K562 (cell line): ENCODE measurements around the gene PNKD. TPM values are rescaled to one million over a fixed set of nuclear protein-coding genes. Genes with fewer than 3 reads are reported as not detected.
"Not testable (repeated sequence)": the region's sequence is repeated elsewhere in the genome, so short reads cannot be mapped to it uniquely, and the experiment has no call there.

ENCODE experiments used
- ATAC-seq: fragments of 200-7000 bp; cut with Tn5 transposase; 3 replicates; pipeline ENCODE4 v1.9.1; 2020; ENCODE audit warnings: moderate library complexity
- BruUV-seq: library from RNA; stranded (reverse); fragments of 400-500 nt; replicated peaks from 2 replicates; lab custom pipeline; 2021; lab: Mats Ljungman, UMichigan
- CTCF ChIA-PET: fragments of 300-600 bp; formaldehyde crosslinking; extraction: SDS; loops from one replicate; lab custom pipeline; 2021; ENCODE audit warnings: low intra/inter-chr PET ratio; lab: Yijun Ruan, JAX
- POLR2A ChIA-PET: fragments of 300-600, 350-650 bp; sonication (Branson Sonifier 250); formaldehyde crosslinking; extraction: SDS; loops from one replicate; lab custom pipeline; 2021; ENCODE audit warnings: antibody characterized with exemption, inconsistent platforms; lab: Yijun Ruan, JAX
- DNase-seq, 4 experiments: peaks; one replicate each; pipeline versions ENCODE4 v3.0.0 to v3.0.0-alpha.2; 2011 to 2018; ENCODE audit warnings: low spot score in 3 of 4, mixed read lengths in 3 of 4; ENCODE audit errors: extremely low read depth in 1 of 4
- FAIRE-seq: peaks from 2 replicates; lab custom pipeline; 2011; peaks lifted over from hg19 to GRCh38; lab: Jason Lieb, UNC
- H2AFZ ChIP-seq: 2 replicates; pipeline ENCODE4 v1.6.0; 2011; ENCODE audit warnings: low read depth, low read length, control low read depth, inconsistent platforms
- H3K27ac ChIP-seq: fragments of 200-600 bp; 3 replicates; pipeline ENCODE4 v1.8.0; 2011; ENCODE audit warnings: low read depth, mild to moderate bottlenecking, control low read depth, inconsistent platforms, low read length, moderate library complexity, mixed read lengths; ENCODE audit errors: extremely low read depth
- H3K27me3 ChIP-seq, 2 experiments: fragments of 300-600 bp in 1 of 2; 2 replicates in 1 of 2; 3 replicates in 1 of 2; pipeline versions ENCODE4 v1.6.0 to v1.8.0; 2011; ENCODE audit warnings: inconsistent platforms in 2 of 2, low read length in 2 of 2, mild to moderate bottlenecking in 1 of 2, mixed read lengths in 1 of 2, moderate library complexity in 1 of 2; ENCODE audit not compliant: control insufficient read depth in 2 of 2, insufficient read depth in 2 of 2
- H3K36me3 ChIP-seq: fragments of 300-600 bp; 3 replicates; pipeline ENCODE4 v1.8.0; 2011; ENCODE audit warnings: mild to moderate bottlenecking, low read length, inconsistent platforms; ENCODE audit not compliant: control insufficient read depth, insufficient read depth
- H3K4me1 ChIP-seq, 2 experiments: fragments of 200-600 bp in 1 of 2; replicated peaks in 1 of 2; 2 replicates in 1 of 2; 3 replicates in 1 of 2; pipeline versions ENCODE4 v1.5.1 to v1.8.0; 2011; ENCODE audit warnings: inconsistent platforms in 2 of 2, low read length in 2 of 2, mild to moderate bottlenecking in 1 of 2, mixed read lengths in 1 of 2, moderate library complexity in 1 of 2; ENCODE audit not compliant: control insufficient read depth in 2 of 2, insufficient read depth in 2 of 2
- H3K4me2 ChIP-seq: 2 replicates; pipeline ENCODE4 v1.6.1; 2011; ENCODE audit warnings: low read length, control low read depth, inconsistent platforms, mixed read lengths; ENCODE audit not compliant: insufficient read depth
- H3K4me3 ChIP-seq: fragments of 200-600 bp; sonication (generic), shearing (Covaris generic); 2 replicates; pipeline ENCODE4 v1.5.1; 2016; ENCODE audit warnings: control low read depth, inconsistent platforms
- H3K79me2 ChIP-seq: fragments of 200-600 bp; 3 replicates; pipeline ENCODE4 v1.8.0; 2011; ENCODE audit warnings: low read length, inconsistent platforms; ENCODE audit not compliant: control insufficient read depth, insufficient read depth
- H3K9ac ChIP-seq, 2 experiments: 2 replicates each; pipeline versions ENCODE4 v1.6.0 to v1.6.1; 2011; ENCODE audit warnings: low read depth in 2 of 2, low read length in 2 of 2, control low read depth in 1 of 2, inconsistent platforms in 1 of 2, mild to moderate bottlenecking in 1 of 2, mixed read lengths in 1 of 2; ENCODE audit not compliant: insufficient read depth in 1 of 2
- H3K9me1 ChIP-seq: one replicate; pipeline ENCODE4 v1.6.0; 2011; ENCODE audit warnings: inconsistent platforms, mild to moderate bottlenecking, low read length, moderate library complexity; ENCODE audit not compliant: control insufficient read depth, insufficient read depth
- H3K9me3 ChIP-seq: replicated peaks from 2 replicates; pipeline ENCODE4 v1.5.1; 2011; ENCODE audit warnings: low read depth, low read length, inconsistent platforms; ENCODE audit not compliant: control insufficient read depth, insufficient read depth
- H4K20me1 ChIP-seq: replicated peaks from 2 replicates; pipeline ENCODE4 v1.6.1; 2011; ENCODE audit warnings: low read length, inconsistent platforms, mixed read lengths; ENCODE audit not compliant: control insufficient read depth, insufficient read depth
- DDX20 ChIP-seq: fragments of 450-650 bp; IDR thresholded peaks from 2 replicates; pipeline ENCODE4 v1.6.1; 2016; ENCODE audit warnings: missing genetic modification characterization, low read depth, mild to moderate bottlenecking, missing compliant biosample characterization, moderate library complexity
- FOXP4 ChIP-seq: sonication (generic); formaldehyde crosslinking; IDR thresholded peaks from 2 replicates; pipeline ENCODE4 v1.8.0; 2022; ENCODE audit warnings: mild to moderate bottlenecking, missing genetic modification reagents, borderline replicate concordance
- HMGXB4 ChIP-seq: sonication (generic); formaldehyde crosslinking; IDR thresholded peaks from 2 replicates; pipeline ENCODE4 v1.8.1; 2023; ENCODE audit warnings: mild to moderate bottlenecking, missing genetic modification reagents
- NR4A1 ChIP-seq, 2 experiments: fragments of 250-450 bp in 1 of 2; fragments of 450-650 bp in 1 of 2; sonication (Bioruptor Pico) in 1 of 2; IDR thresholded peaks; 2 replicates each; pipeline versions ENCODE4 v1.4.0 to v1.6.1; 2016 to 2020; ENCODE audit warnings: mild to moderate bottlenecking in 2 of 2, missing compliant biosample characterization in 1 of 2, missing genetic modification characterization in 1 of 2, moderate library complexity in 1 of 2
- PHB ChIP-seq: fragments of 250-450 bp; sonication (Bioruptor Pico); IDR thresholded peaks from 2 replicates; pipeline ENCODE4 v1.5.0; 2021
- ZNF217 ChIP-seq: sonication (generic); formaldehyde crosslinking; IDR thresholded peaks from 2 replicates; pipeline ENCODE4 v1.8.0; 2022; ENCODE audit warnings: mild to moderate bottlenecking, missing genetic modification reagents
- ZNF24 ChIP-seq: fragments of 450-650 bp; IDR thresholded peaks from 2 replicates; pipeline ENCODE4 v1.6.1; 2016
- WGBS: fragments of 100-300 bp; shearing (Covaris generic); methylation state at CpG from one replicate; pipeline ENCODE4 v1.1.6; 2016; ENCODE audit warnings: low coverage, mixed read lengths; ENCODE audit not compliant: insufficient coverage; ENCODE audit errors: missing lambda C conversion rate; 5-methylcytosine and 5-hydroxymethylcytosine counted together
- in situ Hi-C: fragments of 300-500 bp; cut with MboI; formaldehyde crosslinking; loops from 4 replicates; pipeline ENCODE4 v1.15.0; 2018; ENCODE audit warnings: inconsistent platforms, mixed read lengths
- intact Hi-C: fragments of 100-400 bp; cut with micrococcal nuclease; formaldehyde crosslinking; loops from 2 replicates; pipeline ENCODE4 v1.14.2; 2022
- polyA plus RNA-seq, 8 experiments: library from polyadenylated mRNA; depleted of rRNA in 4 of 8; stranded (reverse) in 5 of 8; unstranded in 3 of 8; fragments of >200 nt; fragmentation: Nextera tagmentation in 2 of 8; fragmentation: Illumina TruSeq in 1 of 8; extraction: Ambion mirVana in 2 of 8; extraction: Trizol in 1 of 8; gene quantifications; 2 replicates each; pipeline versions ENCODE4 v1.2.1 to v1.2.3, GENCODE V29; 2011 to 2014; ENCODE audit warnings: inconsistent platforms in 1 of 8, missing spikeins in 1 of 8
- total RNA-seq, 7 experiments: library from RNA; depleted of rRNA in 6 of 7; stranded (reverse); fragments of >200 nt in 6 of 7; fragmentation: Illumina TruSeq in 2 of 7; extraction: Trizol in 2 of 7; gene quantifications; 2 replicates each; pipeline versions ENCODE4 v1.2.1 to v1.2.3, GENCODE V29; 2011 to 2021; ENCODE audit warnings: low replicate concordance in 1 of 7

The PNKD gene
- total and polyA plus RNA-seq, 9 of the 15 experiments (the other 6 are each of a cell fraction or from before 2014, with no cell fraction given), result 26.0 to 105 (median 60.1) TPM

- TF ChIP-seq HMGXB4 (CRISPR knock-in tag), result no peak
- no peak for TF ChIP-seq DDX20 (tag)
- TF ChIP-seq ZNF217, result no peak
- no peak for TF ChIP-seq NR4A1 (CRISPR knock-in tag; IDR thresholded peaks at IDR 0.05)
- no peak for TF ChIP-seq NR4A1 (tag; IDR thresholded peaks at IDR 0.05)
- TF ChIP-seq ZNF24, result no peak
- TF ChIP-seq FOXP4, result no peak
- no peak for TF ChIP-seq PHB
These were observed 40.7 kb downstream of the PNKD start (continued) for GRCh38 chr2:218310853-218311540.

- H3K4me2 ChIP-seq, ATAC-seq, H3K9me1 ChIP-seq, H3K9ac ChIP-seq, in situ Hi-C loops, H4K20me1 ChIP-seq, H3K4me3 ChIP-seq, FAIRE-seq, intact Hi-C loops, H3K9me3 ChIP-seq, CTCF ChIA-PET, BruUV-seq, H3K79me2 ChIP-seq, H3K27ac ChIP-seq, H3K36me3 ChIP-seq, H3K27me3 ChIP-seq, DNase-seq: not testable (repeated sequence)
- peak overlapping the region; percentile 78; the same call in 1 of the 2 replicates for H2AFZ ChIP-seq
- WGBS, result 42% methylated on average over 9 of the region's 11 CpGs
- POLR2A ChIA-PET, result interaction anchor here (0.6 to 1.4 kb wide), 3 partner anchors 9 to 16 kb away, joined by 3 to 5 read pairs (median 3); no protein-coding TSS in a partner anchor
- peaks cover 6 to 17% of the 10 kb centered on the region in 2 experiments for H3K4me1 ChIP-seq
These were observed 41.4 kb downstream of the PNKD start for GRCh38 chr2:218311541-218312266.
